GM18909 (cell line): ENCODE results near the gene MTCL3.

Experiments
- ATAC-seq: cut with Tn5 transposase; IDR thresholded peaks from one replicate; pipeline ENCODE4 v1.9.1; 2021; ENCODE audit warnings: mild to moderate bottlenecking; ENCODE audit not compliant: unreplicated experiment, poor library complexity

Gene MTCL3

GRCh38 chr6:127475135-127475822 lies 43.9 kb downstream of the MTCL3 start:
- no peak for ATAC-seq

- peak; percentile 58 for ATAC-seq
Measured at GRCh38 chr6:127471379-127472255, 47.5 kb downstream of the MTCL3 start.

GRCh38 chr6:127468936-127469335 lies 50.2 kb downstream of the MTCL3 start:
- ATAC-seq = no peak

GRCh38 chr6:127466416-127466815 lies 52.7 kb downstream of the MTCL3 start:
- no peak for ATAC-seq

DNA sequence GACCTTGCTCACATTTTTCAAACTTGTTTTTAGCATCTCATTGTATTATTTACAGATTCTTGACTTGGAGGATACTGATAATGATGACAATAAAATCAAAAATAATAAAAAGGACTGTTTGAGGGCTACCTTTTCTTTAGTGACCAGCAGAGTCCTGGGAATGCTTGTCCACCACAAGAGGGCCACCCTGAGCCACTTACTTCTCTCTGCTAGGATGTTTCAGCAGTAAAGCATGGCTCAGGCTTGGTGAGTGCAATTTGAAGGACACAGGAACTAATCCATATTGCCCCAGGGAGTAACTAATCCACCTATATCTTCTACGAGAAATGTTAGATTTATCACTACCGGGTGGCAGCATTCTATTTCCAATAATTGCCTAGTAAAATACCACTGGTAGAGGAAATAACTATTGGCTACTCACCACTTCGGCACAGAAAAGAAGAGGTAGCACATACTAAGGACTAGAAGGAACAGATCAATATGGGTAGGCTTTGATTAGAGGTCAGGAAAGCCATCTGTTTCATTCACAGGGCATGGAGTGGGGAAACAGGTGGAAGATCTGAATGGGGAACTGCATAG lies 54.2 kb downstream of the MTCL3 start:
- peak; percentile 93 for ATAC-seq

DNA sequence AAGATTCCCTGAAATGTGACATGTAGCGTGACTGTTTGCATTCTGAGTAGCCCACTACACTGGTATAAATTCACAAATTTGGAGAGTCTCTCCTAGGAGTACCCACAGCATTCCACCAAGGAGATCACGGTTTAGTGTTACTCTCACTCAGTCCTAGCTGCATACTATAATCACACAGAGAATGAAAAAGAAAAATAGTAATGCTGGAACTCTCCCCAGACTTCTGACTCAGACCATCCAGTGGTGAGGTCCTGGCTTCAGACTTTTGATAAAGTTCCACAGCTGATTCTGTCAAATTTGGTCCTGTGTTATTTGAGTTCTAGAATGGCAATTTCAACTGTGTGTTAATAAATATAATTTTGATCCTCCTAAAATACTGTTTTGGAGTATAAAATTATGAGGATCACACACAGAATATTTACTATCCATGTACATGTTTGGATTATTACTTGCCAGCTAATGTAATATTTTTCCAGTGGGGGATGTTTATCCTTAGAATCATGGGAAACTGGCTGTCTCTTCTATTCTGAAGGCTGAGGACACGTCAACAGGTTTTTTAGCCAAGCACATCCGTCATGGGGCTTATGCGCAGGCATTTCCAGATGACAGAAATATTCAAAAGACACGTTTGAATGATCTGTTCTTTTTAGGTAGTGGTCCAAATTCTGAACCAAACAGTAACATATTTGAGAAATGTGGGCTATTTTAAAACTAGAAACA lies 54.8 kb downstream of the MTCL3 start:
- ATAC-seq = no peak

GRCh38 chr6:127463056-127463455 lies 56.1 kb downstream of the MTCL3 start:
- ATAC-seq = no peak

- no peak for ATAC-seq
Measured at GRCh38 chr6:127462376-127462775, 56.8 kb downstream of the MTCL3 start.

DNA sequence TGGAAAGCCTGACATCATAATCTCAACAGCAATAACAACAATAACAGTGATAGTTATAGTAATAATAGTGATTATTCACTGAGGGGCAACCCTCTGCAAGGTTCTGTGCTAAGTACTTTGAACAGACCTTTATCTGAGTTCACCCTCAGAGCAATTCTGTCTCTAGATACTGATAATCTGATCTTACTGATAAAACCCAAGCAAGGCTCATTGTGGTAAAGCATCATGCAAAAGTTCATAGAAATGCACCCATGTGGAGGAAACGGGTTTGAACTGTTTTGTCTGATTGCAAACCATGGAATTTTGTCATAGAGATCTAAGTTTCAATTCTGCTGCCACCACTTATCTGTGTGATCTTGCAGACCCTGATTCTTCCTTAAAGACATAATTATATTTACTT lies 58.7 kb downstream of the MTCL3 start:
- no peak for ATAC-seq

DNA sequence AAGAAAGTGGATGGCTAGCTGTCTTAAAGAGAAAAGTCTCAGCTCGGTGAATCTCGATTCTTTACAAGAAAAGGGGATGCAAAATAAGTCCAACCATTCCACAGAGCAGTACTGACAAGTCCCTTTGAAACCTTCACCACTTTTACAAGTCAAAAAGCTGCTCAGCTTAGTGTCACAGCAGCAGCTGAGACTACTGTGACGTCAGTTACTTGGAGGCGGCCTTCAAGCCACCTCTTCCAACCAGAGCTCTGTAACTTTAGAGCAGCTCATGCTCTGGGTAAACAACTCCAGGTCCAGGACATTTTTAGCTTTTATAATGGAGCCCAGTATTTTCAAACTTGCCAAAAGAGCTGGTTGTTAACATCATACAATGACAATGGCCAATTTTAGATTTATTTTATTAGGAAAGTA lies 59.9 kb downstream of the MTCL3 start, which contains the start of gene KIAA0408:
KIAA0408 (minus strand) TSS at position 159 of the 411 bp plus-strand sequence. CDS start 5,408 bp downstream, outside the sequence.
- no peak for ATAC-seq

DNA sequence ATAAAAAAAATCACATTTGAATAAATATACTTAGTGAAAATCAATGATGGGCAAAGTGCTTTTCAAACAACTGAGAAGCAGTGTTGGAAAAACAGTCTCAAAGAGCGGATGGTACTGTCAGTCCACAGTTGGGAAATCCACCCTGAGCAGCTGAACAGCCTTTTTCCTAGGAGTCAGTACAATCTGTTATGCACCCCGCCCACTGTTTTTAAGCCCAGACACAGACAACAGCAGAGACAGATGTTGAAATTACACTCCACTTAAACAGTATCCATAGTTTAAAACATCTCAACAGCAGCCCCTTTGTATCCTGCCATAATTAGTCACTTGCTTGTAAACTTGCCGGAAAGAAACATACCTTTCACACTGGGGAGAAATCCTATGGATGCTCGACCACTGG lies 60.3 kb downstream of the MTCL3 start:
- ATAC-seq = no peak

GRCh38 chr6:127458222-127458621 lies 60.9 kb downstream of the MTCL3 start:
- ATAC-seq = no peak

- ATAC-seq = no peak
Measured at GRCh38 chr6:127457456-127458064, 61.6 kb downstream of the MTCL3 start.

GRCh38 chr6:127456465-127456864 lies 62.7 kb downstream of the MTCL3 start:
- ATAC-seq = no peak

- ATAC-seq = no peak
Measured at GRCh38 chr6:127453845-127454619, 65.1 kb downstream of the MTCL3 start.

DNA sequence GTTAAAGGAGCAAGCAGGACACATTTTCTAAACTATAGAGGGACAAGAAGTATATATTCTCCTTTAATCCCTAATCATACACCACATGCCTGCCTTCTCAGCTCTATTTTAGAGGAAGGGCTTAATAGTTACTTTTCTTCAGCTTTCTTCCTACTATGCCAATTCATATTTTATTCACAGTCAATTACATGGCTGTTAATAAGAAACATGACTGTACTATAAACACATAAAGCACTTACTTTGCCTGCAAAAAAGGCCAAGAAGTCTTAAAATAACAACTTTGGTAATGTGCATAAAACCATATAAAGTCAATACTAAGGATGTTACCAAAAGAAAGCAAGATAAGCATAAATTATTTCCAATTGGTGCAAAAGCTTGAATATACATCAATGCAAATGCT lies 66.3 kb downstream of the MTCL3 start:
- no peak for ATAC-seq

GRCh38 chr6:127451388-127451787 lies 67.7 kb downstream of the MTCL3 start:
- no peak for ATAC-seq

DNA sequence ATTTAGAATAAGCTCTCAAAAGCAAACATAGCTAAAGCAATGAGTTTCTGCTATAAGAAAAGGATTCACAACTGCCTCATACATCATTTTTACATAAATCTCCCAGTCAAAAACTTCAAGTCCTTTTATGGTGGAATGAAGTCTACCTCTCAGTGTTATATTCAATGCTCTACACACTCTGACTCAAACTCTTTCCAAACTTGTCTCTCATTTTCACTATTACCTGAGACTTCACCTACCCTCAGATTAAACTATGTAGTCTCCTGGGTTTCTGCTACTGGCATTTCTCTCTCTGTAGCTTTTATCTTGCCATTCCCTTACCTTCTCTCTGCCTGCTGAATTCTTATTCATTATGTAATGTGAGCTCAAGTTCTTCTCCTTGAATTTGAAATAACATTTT lies 71.4 kb downstream of the MTCL3 start:
- no peak for ATAC-seq

GRCh38 chr6:127446356-127446755 lies 72.8 kb downstream of the MTCL3 start:
- no peak for ATAC-seq
